NCI-H146 treated with DMSO at 0.1 percent for 48 hours (cell line): Measurements from ENCODE around the gene SLC27A4.

Experiments
- DNase-seq: peaks from one replicate; lab custom pipeline; 2025; ENCODE audit not compliant: unreplicated experiment; lab: John Stamatoyannopoulos, UW

SLC27A4 gene

GRCh38 chr9:128390150-128390812 lies 50.0 kb downstream of the SLC27A4 start:
- DNase-seq, result no peak

- DNase-seq, result no peak
These were observed 50.7 kb downstream of the SLC27A4 start for GRCh38 chr9:128390813-128391711.

- no peak for DNase-seq
These were observed 51.6 kb downstream of the SLC27A4 start for GRCh38 chr9:128391956-128392301.

- DNase-seq, result no peak
These were observed 52.2 kb downstream of the SLC27A4 start for GRCh38 chr9:128392302-128393144.

GRCh38 chr9:128393145-128393775 lies 52.9 kb downstream of the SLC27A4 start:
- no peak for DNase-seq

- DNase-seq, result no peak
These were observed 53.6 kb downstream of the SLC27A4 start for GRCh38 chr9:128393970-128394369.

- DNase-seq, result no peak
These were observed 54.2 kb downstream of the SLC27A4 start for GRCh38 chr9:128394379-128395168.

- DNase-seq, result no peak
These were observed 56.8 kb downstream of the SLC27A4 start for GRCh38 chr9:128396970-128397613.

GRCh38 chr9:128397831-128398230 lies 57.5 kb downstream of the SLC27A4 start:
- DNase-seq, result no peak

- DNase-seq, result no peak
These were observed 59.5 kb downstream of the SLC27A4 start for GRCh38 chr9:128399861-128400260.

- no peak for DNase-seq
These were observed 64.2 kb downstream of the SLC27A4 start for GRCh38 chr9:128404560-128404959.

- DNase-seq, result no peak
These were observed 64.9 kb downstream of the SLC27A4 start for GRCh38 chr9:128405077-128405779.

- DNase-seq, result no peak
These were observed 65.4 kb downstream of the SLC27A4 start for GRCh38 chr9:128405780-128406171.

GRCh38 chr9:128406848-128407391 lies 66.6 kb downstream of the SLC27A4 start:
- DNase-seq, result no peak

- no peak for DNase-seq
These were observed 68.7 kb downstream of the SLC27A4 start for GRCh38 chr9:128408963-128409431.

- no peak for DNase-seq
These were observed 69.1 kb downstream of the SLC27A4 start for GRCh38 chr9:128409450-128409849.

GRCh38 chr9:128409978-128410377 lies 69.7 kb downstream of the SLC27A4 start:
- DNase-seq, result no peak
